Bronchial epithelial cell (primary cell): ENCODE results near the gene CDK14. TPM values are rescaled to one million over a fixed set of nuclear protein-coding genes. Genes with fewer than 3 reads are reported as not detected.
A peak's percentile ranks its signal among the peaks of the same experiment; 100 is the strongest.

ENCODE experiments used
- DNase-seq: peaks from one replicate; pipeline ENCODE4 v3.0.0-alpha.2; 2010; ENCODE audit warnings: low read depth
- FAIRE-seq: peaks from 2 replicates; lab custom pipeline; 2011; peaks lifted over from hg19 to GRCh38; lab: Jason Lieb, UNC
- H3K27me3 ChIP-seq: 2 replicates; pipeline ENCODE4 v1.5.1; 2011; ENCODE audit warnings: low read length; ENCODE audit not compliant: control insufficient read depth, insufficient read depth
- H3K36me3 ChIP-seq: 2 replicates; pipeline ENCODE4 v1.5.1; 2011; ENCODE audit warnings: low read length; ENCODE audit not compliant: control insufficient read depth, insufficient read depth
- H3K4me3 ChIP-seq: 2 replicates; pipeline ENCODE4 v1.5.1; 2011; ENCODE audit warnings: mild to moderate bottlenecking, low read depth, low read length, control low read depth
- CTCF ChIP-seq: IDR thresholded peaks from 2 replicates; pipeline ENCODE4 v1.5.1; 2011; ENCODE audit warnings: mild to moderate bottlenecking, moderate library complexity, low read length, control low read depth, inconsistent platforms; ENCODE audit not compliant: insufficient read depth, severe bottlenecking
- total RNA-seq: library from RNA; depleted of rRNA; stranded (reverse); fragments of >200 nt; gene quantifications from 2 replicates; pipeline ENCODE4 v1.2.1, GENCODE V29; 2014

The CDK14 gene
- total RNA-seq, 1 donor from 2014 or later = 8.7 TPM

- FAIRE-seq (no peak), DNase-seq (no peak)
- TF ChIP-seq CTCF = no peak
- Histone ChIP-seq H3K4me3 (no peak overlapping the region), H3K36me3 (no peaks in the 10 kb centered on the region), H3K27me3 (no peaks in the 10 kb centered on the region)
Measured at GRCh38 chr7:91085175-91085574, 489.1 kb downstream of the CDK14 start.

GRCh38 chr7:91086200-91086599, 490.1 kb downstream of the CDK14 start:
- no peak for FAIRE-seq
- no peaks in the 10 kb centered on the region for H3K27me3 ChIP-seq
- TF ChIP-seq CTCF = no peak
- DNase-seq = no peak
- H3K4me3 ChIP-seq = no peak overlapping the region
- H3K36me3 ChIP-seq = no peaks in the 10 kb centered on the region

GRCh38 chr7:91088156-91088555, 492.0 kb downstream of the CDK14 start:
- FAIRE-seq (no peak), DNase-seq (no peak)
- no peak overlapping the region for H3K4me3 ChIP-seq
- no peaks in the 10 kb centered on the region for H3K27me3 ChIP-seq
- TF ChIP-seq CTCF = no peak
- H3K36me3 ChIP-seq = no peaks in the 10 kb centered on the region

- Histone ChIP-seq H3K4me3 (no peak overlapping the region), H3K36me3 (no peaks in the 10 kb centered on the region), H3K27me3 (no peaks in the 10 kb centered on the region)
- no peak for TF ChIP-seq CTCF
- DNase-seq (no peak), FAIRE-seq (no peak)
Measured at GRCh38 chr7:91088691-91089090, 492.6 kb downstream of the CDK14 start.

GRCh38 chr7:91089382-91089963, 493.4 kb downstream of the CDK14 start:
- H3K4me3 ChIP-seq = no peak overlapping the region
- peak; percentile 48 for TF ChIP-seq CTCF
- H3K27me3 ChIP-seq = no peaks in the 10 kb centered on the region
- FAIRE-seq (no peak), DNase-seq (peak; percentile 40)
- no peaks in the 10 kb centered on the region for H3K36me3 ChIP-seq

GRCh38 chr7:91090684-91091083, 494.6 kb downstream of the CDK14 start:
- no peaks in the 10 kb centered on the region for H3K36me3 ChIP-seq
- no peak overlapping the region for H3K4me3 ChIP-seq
- FAIRE-seq (no peak), DNase-seq (no peak)
- TF ChIP-seq CTCF = no peak
- H3K27me3 ChIP-seq = no peaks in the 10 kb centered on the region
